Right atrium auricular region (tissue), 2 donors: Measurements from ENCODE around the gene PDK2. TPM values are rescaled to one million over a fixed set of nuclear protein-coding genes. Genes with fewer than 3 reads are reported as not detected.
A peak's percentile ranks its signal among the peaks of the same experiment; 100 is the strongest.

Experiments used
- DNase-seq: peaks from one replicate; pipeline ENCODE4 v3.0.0-alpha.2; 2019; ENCODE audit warnings: low spot score
- H3K27ac ChIP-seq, 2 donors: fragments of 200-600 bp; sonication (generic); 1 replicate in 1 of 2; 2 replicates in 1 of 2; pipeline ENCODE4 v1.5.1; 2016 to 2019
- H3K27me3 ChIP-seq, 2 donors: fragments of 200-600 bp; sonication (generic); one replicate each; pipeline versions ENCODE4 v1.5.1 to v1.6.0; 2017 to 2019
- H3K36me3 ChIP-seq: fragments of 200-600 bp; sonication (generic); one replicate; pipeline ENCODE4 v1.5.1; 2016
- H3K4me1 ChIP-seq, 2 donors: fragments of 200-600 bp; sonication (generic); one replicate each; pipeline versions ENCODE4 v1.5.1 to v1.6.0; 2017 to 2019
- H3K4me3 ChIP-seq, 2 donors: fragments of 200-600 bp; sonication (generic); 1 replicate in 1 of 2; 2 replicates in 1 of 2; pipeline ENCODE4 v1.5.1; 2017 to 2019; ENCODE audit warnings: mild to moderate bottlenecking in 1 of 2, moderate library complexity in 1 of 2
- H3K9me3 ChIP-seq, 2 donors: fragments of 200-600 bp; sonication (generic); one replicate each; pipeline ENCODE4 v1.5.1; 2019
- total RNA-seq, 2 donors: library from RNA; depleted of rRNA; stranded (reverse); fragments of >200 nt; gene quantifications; one replicate each; pipeline ENCODE4 v1.1.0, GENCODE V29; 2016
- TF ChIP-seq, protein P1 (sequence below), 2 donors: fragments of 200-600 bp; sonication (generic); IDR thresholded peaks; one replicate each; pipeline ENCODE4 v1.5.1; 2019; ENCODE audit warnings: antibody characterized with exemption in 2 of 2

PDK2 gene
- total RNA-seq, 2 donors from 2014 or later, result 186 to 214 TPM

DNA sequence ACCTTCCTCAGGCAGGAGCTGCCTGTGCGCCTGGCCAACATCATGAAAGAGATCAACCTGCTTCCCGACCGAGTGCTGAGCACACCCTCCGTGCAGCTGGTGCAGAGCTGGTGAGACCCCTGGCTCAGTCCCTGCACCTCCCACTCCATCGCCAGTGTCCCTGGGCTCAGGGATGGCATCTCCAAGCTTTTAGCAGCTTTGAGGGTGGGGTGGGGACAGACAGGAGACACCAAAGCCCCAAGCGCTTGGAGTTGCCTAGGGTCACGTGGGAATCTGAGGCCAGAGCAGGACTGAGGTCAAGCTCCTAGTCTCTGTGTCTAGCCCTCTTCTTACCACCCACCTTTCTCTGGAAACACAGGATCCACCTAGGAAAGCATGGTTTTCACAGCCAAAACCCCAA, 2.3 kb downstream of the PDK2 start:
- H3K9me3 ChIP-seq, result no peaks in the 10 kb centered on the region
- no peaks in the 10 kb centered on the region for H3K27me3 ChIP-seq
- peak overlapping the region; percentile 94 to 96 for H3K27ac ChIP-seq
- H3K36me3 ChIP-seq, result peaks cover 37% of the 10 kb centered on the region
- TF ChIP-seq, protein P1, sequence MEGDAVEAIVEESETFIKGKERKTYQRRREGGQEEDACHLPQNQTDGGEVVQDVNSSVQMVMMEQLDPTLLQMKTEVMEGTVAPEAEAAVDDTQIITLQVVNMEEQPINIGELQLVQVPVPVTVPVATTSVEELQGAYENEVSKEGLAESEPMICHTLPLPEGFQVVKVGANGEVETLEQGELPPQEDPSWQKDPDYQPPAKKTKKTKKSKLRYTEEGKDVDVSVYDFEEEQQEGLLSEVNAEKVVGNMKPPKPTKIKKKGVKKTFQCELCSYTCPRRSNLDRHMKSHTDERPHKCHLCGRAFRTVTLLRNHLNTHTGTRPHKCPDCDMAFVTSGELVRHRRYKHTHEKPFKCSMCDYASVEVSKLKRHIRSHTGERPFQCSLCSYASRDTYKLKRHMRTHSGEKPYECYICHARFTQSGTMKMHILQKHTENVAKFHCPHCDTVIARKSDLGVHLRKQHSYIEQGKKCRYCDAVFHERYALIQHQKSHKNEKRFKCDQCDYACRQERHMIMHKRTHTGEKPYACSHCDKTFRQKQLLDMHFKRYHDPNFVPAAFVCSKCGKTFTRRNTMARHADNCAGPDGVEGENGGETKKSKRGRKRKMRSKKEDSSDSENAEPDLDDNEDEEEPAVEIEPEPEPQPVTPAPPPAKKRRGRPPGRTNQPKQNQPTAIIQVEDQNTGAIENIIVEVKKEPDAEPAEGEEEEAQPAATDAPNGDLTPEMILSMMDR (IDR thresholded peaks at IDR 0.05), result no peak
- no peak for DNase-seq
- peaks cover 0 to 71% of the 10 kb centered on the region in 2 donors for H3K4me1 ChIP-seq
- no peak overlapping the region for H3K4me3 ChIP-seq

DNA sequence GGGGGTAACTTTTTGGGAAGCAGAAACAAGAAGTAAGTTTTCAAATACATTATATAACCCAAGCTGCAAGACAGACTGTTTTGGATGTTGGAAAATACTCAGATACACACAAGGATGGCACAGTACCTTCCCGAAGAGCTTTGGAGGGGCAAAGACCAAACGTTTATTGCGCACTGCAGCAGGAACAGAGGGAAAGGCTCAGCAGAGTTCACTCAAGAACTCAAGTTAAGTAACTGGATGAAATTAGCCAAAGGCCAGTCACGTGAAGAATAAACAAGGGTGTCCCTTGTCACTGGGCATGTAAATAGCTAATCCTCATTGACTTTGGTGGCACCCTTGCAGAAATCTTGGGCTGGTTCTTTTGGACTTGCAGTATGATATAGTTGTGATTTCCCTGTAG, 2.8 kb downstream of the PDK2 start:
- no peak for DNase-seq
- H3K4me1 ChIP-seq, result peaks cover 0 to 76% of the 10 kb centered on the region in 2 donors
- H3K36me3 ChIP-seq, result peaks cover 37% of the 10 kb centered on the region
- TF ChIP-seq, protein P1 (IDR thresholded peaks at IDR 0.05), result no peak
- no peaks in the 10 kb centered on the region for H3K9me3 ChIP-seq
- no peak overlapping the region for H3K4me3 ChIP-seq
- no peaks in the 10 kb centered on the region for H3K27me3 ChIP-seq
- H3K27ac ChIP-seq, result peak overlapping the region; percentile 94 to 96

DNA sequence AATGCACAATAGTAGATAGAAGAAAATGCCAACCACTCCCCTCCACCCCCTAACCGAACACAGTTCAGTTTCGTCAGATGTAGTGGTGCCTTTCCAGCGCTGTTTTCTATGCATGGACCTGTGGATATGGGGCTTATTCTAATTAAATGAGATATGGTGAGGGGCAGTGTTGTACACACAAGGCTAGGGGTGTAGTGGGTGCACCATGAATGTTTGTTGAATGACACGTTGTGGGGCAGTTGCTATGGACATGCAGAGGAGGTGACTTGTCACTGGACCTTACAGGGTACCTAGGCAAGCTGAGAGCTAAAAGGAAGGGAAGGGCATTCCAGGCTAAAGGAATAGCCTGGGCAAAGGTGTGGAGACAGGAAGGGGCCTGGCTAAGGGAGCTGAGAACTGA, 3.4 kb downstream of the PDK2 start:
- peak overlapping the region; percentile 94 to 96 for H3K27ac ChIP-seq
- peaks cover 37% of the 10 kb centered on the region for H3K36me3 ChIP-seq
- TF ChIP-seq, protein P1 (IDR thresholded peaks at IDR 0.05), result no peak
- H3K4me3 ChIP-seq, result no peak overlapping the region
- no peaks in the 10 kb centered on the region for H3K27me3 ChIP-seq
- peaks cover 0 to 82% of the 10 kb centered on the region in 2 donors for H3K4me1 ChIP-seq
- DNase-seq, result no peak
- H3K9me3 ChIP-seq, result no peaks in the 10 kb centered on the region

DNA sequence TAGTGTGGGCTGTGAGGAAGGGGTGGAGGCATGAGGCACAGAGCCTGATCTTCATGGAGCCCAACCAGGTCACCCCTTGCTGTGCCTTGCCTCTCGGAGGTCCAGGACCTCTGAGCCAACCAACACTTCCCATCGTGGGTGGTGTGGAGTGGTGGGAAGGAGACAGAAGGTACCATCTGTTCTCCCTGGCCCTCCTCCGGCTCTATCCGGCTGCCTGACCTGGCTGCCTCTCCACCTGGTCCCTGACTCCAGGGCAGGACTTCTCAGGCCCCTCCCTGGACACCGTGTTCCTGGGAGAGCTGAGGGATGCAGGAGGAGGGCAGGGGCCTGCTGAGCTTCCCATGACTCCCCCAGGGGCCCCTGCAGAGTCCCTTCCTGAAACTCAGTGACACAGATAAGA, 3.9 kb downstream of the PDK2 start:
- Histone ChIP-seq H3K27ac (peak overlapping the region; percentile 94 to 96), H3K4me1 (peaks cover 0 to 84% of the 10 kb centered on the region in 2 donors), H3K27me3 (no peaks in the 10 kb centered on the region), H3K36me3 (peaks cover 37% of the 10 kb centered on the region), H3K4me3 (no peak overlapping the region), H3K9me3 (no peaks in the 10 kb centered on the region)
- TF ChIP-seq, protein P1 (IDR thresholded peaks at IDR 0.05), result no peak
- no peak for DNase-seq

DNA sequence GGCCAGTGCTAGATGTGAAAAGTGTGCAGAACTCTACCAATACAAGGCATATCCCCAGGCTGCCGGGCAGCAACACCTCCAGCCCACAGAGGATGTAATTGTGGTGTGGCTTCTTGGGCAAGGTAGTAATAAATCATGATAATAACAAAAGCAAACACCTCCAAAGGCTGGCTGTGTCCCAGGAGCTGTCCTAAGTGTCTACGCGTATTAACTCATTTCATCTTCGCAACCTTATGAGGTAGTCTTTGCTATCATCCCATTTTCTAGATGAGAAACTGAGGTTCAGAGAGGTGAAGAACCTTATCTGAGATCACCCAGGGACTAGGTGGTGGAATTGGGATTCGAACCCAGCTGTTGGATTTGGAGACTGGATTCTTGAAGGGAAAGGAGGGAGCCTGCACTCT, 5.3 kb downstream of the PDK2 start:
- no peaks in the 10 kb centered on the region for H3K27me3 ChIP-seq
- no peak overlapping the region for H3K4me3 ChIP-seq
- no peaks in the 10 kb centered on the region for H3K9me3 ChIP-seq
- TF ChIP-seq, protein P1 (IDR thresholded peaks at IDR 0.05), result no peak
- H3K4me1 ChIP-seq, result peaks cover 0 to 83% of the 10 kb centered on the region in 2 donors
- no peak for DNase-seq
- H3K27ac ChIP-seq, result peak overlapping the region; percentile 94 to 96
- peaks cover 48% of the 10 kb centered on the region for H3K36me3 ChIP-seq

DNA sequence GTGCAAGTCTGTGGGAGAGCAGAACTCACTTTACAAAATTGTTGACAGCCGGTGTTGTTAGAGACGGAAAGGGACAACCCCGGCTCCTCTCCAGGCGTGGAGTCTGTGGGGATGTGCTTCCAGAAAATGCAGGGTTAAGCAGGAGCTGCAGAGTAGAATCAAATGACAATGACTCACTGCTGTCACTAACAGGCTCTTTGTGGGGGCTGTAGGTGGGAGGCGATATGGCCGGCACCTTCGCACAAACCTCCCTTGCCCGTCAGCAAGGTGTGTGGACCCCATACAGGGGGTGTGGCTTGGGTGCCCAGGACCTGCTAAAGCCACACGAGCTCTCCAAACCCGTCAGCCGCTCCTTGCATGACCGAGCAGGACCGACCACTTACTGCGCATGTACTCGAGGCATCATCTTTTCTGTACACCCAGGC, 5.8 kb downstream of the PDK2 start:
- Histone ChIP-seq H3K27ac (peak overlapping the region; percentile 94 to 96), H3K4me3 (peak overlapping the region in 1 of 2 donors; percentile 24), H3K9me3 (no peaks in the 10 kb centered on the region), H3K27me3 (no peaks in the 10 kb centered on the region), H3K4me1 (peaks cover 0 to 79% of the 10 kb centered on the region in 2 donors), H3K36me3 (peaks cover 52% of the 10 kb centered on the region)
- no peak for DNase-seq
- TF ChIP-seq, protein P1 (IDR thresholded peaks at IDR 0.05), result no peak
